LNCAP (cell line): ENCODE data around the gene KLHL5.

Experiments
- TF ChIP-seq, protein P1 (sequence below): fragments of 450-650 bp; IDR thresholded peaks from 2 replicates; pipeline ENCODE4 v1.5.1; 2017; ENCODE audit warnings: mild to moderate bottlenecking

Gene KLHL5

GRCh38 chr4:39170301-39170700 is 108.3 kb downstream of the KLHL5 start:
- TF ChIP-seq, protein P1, sequence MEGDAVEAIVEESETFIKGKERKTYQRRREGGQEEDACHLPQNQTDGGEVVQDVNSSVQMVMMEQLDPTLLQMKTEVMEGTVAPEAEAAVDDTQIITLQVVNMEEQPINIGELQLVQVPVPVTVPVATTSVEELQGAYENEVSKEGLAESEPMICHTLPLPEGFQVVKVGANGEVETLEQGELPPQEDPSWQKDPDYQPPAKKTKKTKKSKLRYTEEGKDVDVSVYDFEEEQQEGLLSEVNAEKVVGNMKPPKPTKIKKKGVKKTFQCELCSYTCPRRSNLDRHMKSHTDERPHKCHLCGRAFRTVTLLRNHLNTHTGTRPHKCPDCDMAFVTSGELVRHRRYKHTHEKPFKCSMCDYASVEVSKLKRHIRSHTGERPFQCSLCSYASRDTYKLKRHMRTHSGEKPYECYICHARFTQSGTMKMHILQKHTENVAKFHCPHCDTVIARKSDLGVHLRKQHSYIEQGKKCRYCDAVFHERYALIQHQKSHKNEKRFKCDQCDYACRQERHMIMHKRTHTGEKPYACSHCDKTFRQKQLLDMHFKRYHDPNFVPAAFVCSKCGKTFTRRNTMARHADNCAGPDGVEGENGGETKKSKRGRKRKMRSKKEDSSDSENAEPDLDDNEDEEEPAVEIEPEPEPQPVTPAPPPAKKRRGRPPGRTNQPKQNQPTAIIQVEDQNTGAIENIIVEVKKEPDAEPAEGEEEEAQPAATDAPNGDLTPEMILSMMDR = no peak
